GM12891 (cell line): ENCODE measurements around the gene LRCH3.
"Not testable (repeated sequence)": the region's sequence is repeated elsewhere in the genome, so short reads cannot be mapped to it uniquely, and the experiment has no call there.

Source experiments
- DNase-seq: peaks from one replicate; pipeline ENCODE4 v3.0.0; 2011; ENCODE audit warnings: low spot score; ENCODE audit not compliant: insufficient read length
- FAIRE-seq: peaks from 2 replicates; lab custom pipeline; 2011; peaks lifted over from hg19 to GRCh38; lab: Jason Lieb, UNC
- PAX5 ChIP-seq: IDR thresholded peaks from 2 replicates; pipeline ENCODE4 v1.6.1; 2011; ENCODE audit warnings: low read length, moderate library complexity, mild to moderate bottlenecking; ENCODE audit not compliant: insufficient read depth, severe bottlenecking
- POLR2A ChIP-seq: IDR thresholded peaks from 2 replicates; pipeline ENCODE4 v1.6.1; 2011; ENCODE audit warnings: low read depth, low read length, control low read depth
- POLR2AphosphoS5 ChIP-seq: IDR thresholded peaks from 2 replicates; pipeline ENCODE4 v1.6.1; 2011; ENCODE audit warnings: low read depth, low read length, control low read depth
- POU2F2 ChIP-seq: IDR thresholded peaks from 2 replicates; pipeline ENCODE4 v1.6.1; 2011; ENCODE audit warnings: low read depth, mild to moderate bottlenecking, control low read depth, low read length, moderate library complexity
- SPI1 ChIP-seq: IDR thresholded peaks from 2 replicates; pipeline ENCODE4 v1.6.1; 2011; ENCODE audit warnings: low read depth, low read length, control low read depth
- TAF1 ChIP-seq: IDR thresholded peaks from 2 replicates; pipeline ENCODE4 v1.6.1; 2011; ENCODE audit warnings: low read depth, low read length, control low read depth

The LRCH3 gene

GRCh38 chr3:197912741-197913476, 121.9 kb downstream of the LRCH3 start:
- DNase-seq: no peak
- TF ChIP-seq POU2F2: no peak
- no peak for TF ChIP-seq PAX5
- TF ChIP-seq TAF1: no peak
- no peak for TF ChIP-seq POLR2AphosphoS5
- TF ChIP-seq SPI1: no peak
- TF ChIP-seq POLR2A: no peak
- FAIRE-seq: no peak

- TF ChIP-seq SPI1 (no peak), TAF1 (no peak), POLR2A (no peak), PAX5 (no peak), POU2F2 (no peak), POLR2AphosphoS5 (no peak)
- FAIRE-seq (no peak), DNase-seq (no peak)
Observed at GRCh38 chr3:197913641-197914380, 122.8 kb downstream of the LRCH3 start.

- FAIRE-seq: not testable (repeated sequence)
Observed at GRCh38 chr3:197921429-197922275, 130.6 kb downstream of the LRCH3 start.

GRCh38 chr3:197926418-197926817, 135.4 kb downstream of the LRCH3 start:
- TF ChIP-seq TAF1 (no peak), POLR2A (no peak), PAX5 (no peak), POU2F2 (no peak), POLR2AphosphoS5 (no peak)
- FAIRE-seq (no peak), DNase-seq (no peak)

More at GRCh38 chr3:197921429-197922275, 130.6 kb downstream of the LRCH3 start:
- not testable (repeated sequence) for DNase-seq

- FAIRE-seq, DNase-seq: not testable (repeated sequence)
Observed at GRCh38 chr3:197927578-197927977, 136.5 kb downstream of the LRCH3 start.

- FAIRE-seq (no peak), DNase-seq (no peak)
- TF ChIP-seq POLR2AphosphoS5: no peak
- TF ChIP-seq PAX5: no peak
- no peak for TF ChIP-seq TAF1
- no peak for TF ChIP-seq SPI1
- TF ChIP-seq POLR2A: no peak
- TF ChIP-seq POU2F2: no peak
Observed at GRCh38 chr3:197936819-197937384, 145.8 kb downstream of the LRCH3 start.
